Fibroblast of pulmonary artery (primary cell): ENCODE measurements around the gene MORN2.

ENCODE experiments used
- DNase-seq: peaks from one replicate; pipeline ENCODE4 v3.0.0-alpha.2; 2010; ENCODE audit warnings: low read depth
- H3K4me3 ChIP-seq: replicated peaks from 2 replicates; pipeline ENCODE4 v1.5.1; 2011; ENCODE audit warnings: low read depth, mild to moderate bottlenecking, control low read depth, low read length, moderate library complexity
- TF ChIP-seq, protein P1 (sequence below): IDR thresholded peaks from 2 replicates; pipeline ENCODE4 v1.5.1; 2011; ENCODE audit warnings: mild to moderate bottlenecking, control low read depth, low read length, inconsistent platforms; ENCODE audit errors: missing control alignments

The MORN2 gene

DNA sequence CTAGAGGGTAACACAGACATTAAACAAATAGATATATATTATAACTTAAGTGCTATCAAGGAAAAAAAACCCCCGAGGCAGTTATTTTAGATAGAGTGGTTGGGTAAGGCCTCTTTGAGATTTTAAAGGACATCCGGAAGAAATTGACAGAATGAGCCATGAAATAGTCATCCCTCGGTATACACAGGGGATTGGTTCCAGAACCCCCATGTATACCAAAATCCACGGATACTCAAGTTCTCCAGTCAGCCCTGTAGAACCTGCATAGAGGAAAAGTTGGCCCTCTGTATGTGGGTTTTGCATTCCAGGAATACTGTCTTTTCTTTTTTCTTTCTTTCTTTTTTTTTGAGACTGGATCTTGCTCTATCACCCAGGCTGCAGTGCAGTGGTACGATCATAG lies 2.0 kb upstream of the MORN2 start:
- TF ChIP-seq, protein P1, sequence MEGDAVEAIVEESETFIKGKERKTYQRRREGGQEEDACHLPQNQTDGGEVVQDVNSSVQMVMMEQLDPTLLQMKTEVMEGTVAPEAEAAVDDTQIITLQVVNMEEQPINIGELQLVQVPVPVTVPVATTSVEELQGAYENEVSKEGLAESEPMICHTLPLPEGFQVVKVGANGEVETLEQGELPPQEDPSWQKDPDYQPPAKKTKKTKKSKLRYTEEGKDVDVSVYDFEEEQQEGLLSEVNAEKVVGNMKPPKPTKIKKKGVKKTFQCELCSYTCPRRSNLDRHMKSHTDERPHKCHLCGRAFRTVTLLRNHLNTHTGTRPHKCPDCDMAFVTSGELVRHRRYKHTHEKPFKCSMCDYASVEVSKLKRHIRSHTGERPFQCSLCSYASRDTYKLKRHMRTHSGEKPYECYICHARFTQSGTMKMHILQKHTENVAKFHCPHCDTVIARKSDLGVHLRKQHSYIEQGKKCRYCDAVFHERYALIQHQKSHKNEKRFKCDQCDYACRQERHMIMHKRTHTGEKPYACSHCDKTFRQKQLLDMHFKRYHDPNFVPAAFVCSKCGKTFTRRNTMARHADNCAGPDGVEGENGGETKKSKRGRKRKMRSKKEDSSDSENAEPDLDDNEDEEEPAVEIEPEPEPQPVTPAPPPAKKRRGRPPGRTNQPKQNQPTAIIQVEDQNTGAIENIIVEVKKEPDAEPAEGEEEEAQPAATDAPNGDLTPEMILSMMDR: no peak
- no peak overlapping the region for H3K4me3 ChIP-seq
- DNase-seq: no peak

DNA sequence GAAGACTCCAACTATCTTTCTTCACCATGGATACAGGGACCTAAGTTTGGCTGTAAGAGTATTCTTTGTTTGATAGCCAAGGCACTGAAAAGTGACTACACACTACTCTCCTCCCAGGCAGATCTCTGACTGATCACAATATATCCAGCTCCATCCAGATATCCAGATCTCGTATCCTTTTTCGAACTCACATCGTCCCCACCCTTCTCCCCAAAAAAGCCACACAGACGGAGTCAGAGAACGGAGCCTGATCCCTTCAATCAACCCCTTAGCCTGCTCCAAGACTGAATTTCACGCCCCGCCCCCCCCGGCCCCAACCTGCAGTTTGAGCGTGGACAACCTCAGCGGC lies 575 bp upstream of the MORN2 start:
- H3K4me3 ChIP-seq: peak overlapping the region; percentile 95
- no peak for DNase-seq
- TF ChIP-seq, protein P1: no peak

DNA sequence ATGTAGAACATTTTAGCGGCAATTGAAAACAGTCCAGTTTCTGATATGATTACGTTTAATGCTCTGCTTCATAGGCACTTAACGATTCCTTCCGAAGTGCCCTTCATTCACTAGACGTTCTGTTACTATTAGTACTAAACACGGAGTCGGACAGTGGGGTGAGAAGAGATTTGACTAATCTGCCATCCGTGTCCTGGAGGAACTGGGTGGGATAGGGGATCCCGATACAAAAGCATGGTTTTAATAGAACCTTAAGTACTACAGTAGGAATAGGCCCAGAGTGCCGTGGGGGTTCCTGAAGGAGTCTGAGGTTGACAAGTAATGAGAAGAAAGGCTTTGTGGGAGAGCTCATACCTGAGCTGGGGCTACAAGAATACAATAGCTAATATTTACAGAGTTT lies 631 bp downstream of the MORN2 start:
- TF ChIP-seq, protein P1: no peak
- DNase-seq: no peak
- peak overlapping the region; percentile 95 for H3K4me3 ChIP-seq

DNA sequence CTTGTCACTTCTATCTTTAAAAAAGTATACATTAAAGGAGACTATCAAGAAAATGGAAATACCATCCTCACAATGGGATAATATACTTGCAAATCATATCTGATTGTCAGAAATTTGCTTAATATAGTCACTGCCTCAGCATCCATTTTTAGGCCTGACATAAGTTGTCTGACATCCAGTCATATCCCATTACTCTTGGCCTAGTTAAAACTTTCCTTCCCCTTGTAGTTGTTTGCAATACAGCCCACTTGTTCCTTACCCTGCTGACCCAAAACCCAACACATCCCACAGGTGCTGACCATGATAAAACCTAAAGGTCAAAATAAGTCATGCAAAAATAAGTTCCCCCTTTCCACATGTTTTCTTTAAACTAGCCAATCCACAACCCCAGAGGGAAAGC lies 10.3 kb downstream of the MORN2 start:
- TF ChIP-seq, protein P1: no peak
- DNase-seq: no peak
- no peak overlapping the region for H3K4me3 ChIP-seq

DNA sequence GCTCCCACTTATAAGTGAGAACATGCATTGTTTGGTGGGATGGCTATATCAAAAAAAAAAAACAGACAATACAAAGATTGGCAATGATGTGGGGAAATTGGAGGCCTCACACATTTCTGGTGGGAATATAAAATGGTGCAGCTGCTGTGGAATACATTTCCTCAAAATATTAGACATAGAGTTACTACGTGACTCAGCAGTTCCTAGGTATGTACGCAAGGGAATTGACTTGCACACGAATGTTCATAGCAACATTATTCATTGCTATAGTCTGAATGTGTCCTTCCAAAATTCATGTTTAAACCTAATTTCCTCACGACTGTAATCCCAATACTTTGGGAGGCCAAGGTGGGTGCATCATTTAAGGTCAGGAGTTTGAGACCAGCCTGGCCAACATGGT lies 11.6 kb downstream of the MORN2 start:
- H3K4me3 ChIP-seq: no peak overlapping the region
- TF ChIP-seq, protein P1: no peak
- DNase-seq: no peak

DNA sequence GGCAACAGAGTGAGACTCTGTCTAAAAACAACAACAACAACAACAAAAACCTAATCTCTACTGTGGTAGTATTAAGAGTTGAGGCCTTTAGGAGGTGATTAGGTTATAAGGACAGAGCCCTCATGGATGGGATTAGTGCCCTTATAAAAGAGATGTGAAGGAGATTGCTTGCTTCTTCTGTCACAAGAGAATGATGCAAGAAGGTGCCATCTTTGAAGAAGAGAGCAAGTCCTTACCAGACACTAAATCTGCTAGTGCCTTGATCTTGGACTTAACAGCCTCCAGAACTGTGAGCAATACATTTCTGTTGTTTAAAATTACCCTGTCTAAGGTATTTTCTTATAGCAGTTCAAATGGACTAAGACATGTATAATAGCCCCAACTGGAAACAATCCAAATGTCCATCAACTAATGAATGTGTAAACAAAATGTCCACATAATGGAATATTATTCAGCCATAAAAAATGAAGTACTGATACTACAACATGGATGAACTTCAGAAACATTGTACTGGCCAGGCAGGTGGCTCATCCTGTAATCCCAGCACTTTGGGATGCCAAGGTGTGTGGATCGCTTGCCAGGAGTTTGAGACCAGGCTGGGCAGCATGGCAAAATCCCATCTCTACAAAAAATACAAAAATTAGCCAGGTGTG lies 12.3 kb downstream of the MORN2 start:
- no peak for DNase-seq
- TF ChIP-seq, protein P1: no peak
- no peak overlapping the region for H3K4me3 ChIP-seq

DNA sequence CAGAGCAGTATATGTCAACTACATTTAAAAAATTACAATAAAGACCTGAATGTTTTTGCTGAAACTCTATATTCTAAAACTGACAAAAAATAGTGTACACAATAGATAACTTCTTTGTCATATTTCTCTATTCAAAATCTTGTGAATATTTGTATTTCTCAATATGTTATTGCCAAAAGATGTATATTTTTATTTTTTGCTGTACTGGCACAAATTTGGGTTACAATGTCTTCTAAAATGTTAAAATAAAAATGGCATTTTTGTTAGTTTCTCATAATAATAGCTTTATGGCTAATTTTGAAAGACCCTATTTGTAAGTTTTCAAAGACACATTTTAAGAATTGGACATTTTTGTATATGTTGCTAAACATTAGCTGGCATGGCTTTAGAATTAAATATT lies 13.3 kb downstream of the MORN2 start:
- no peak for DNase-seq
- TF ChIP-seq, protein P1: no peak
- H3K4me3 ChIP-seq: no peak overlapping the region
